Loucy (cell line): ENCODE measurements around the gene BRD3OS.

Experiments
- CTCF ChIP-seq: fragments of 200-600 bp; sonication (generic); conservative IDR thresholded peaks from 2 replicates; pipeline ENCODE4 v1.5.1; 2014; ENCODE audit warnings: mild to moderate bottlenecking, antibody characterized with exemption, low read length
- EZH2phosphoT487 ChIP-seq: fragments of 200-600 bp; IDR thresholded peaks from 2 replicates; pipeline ENCODE4 v1.6.1; 2018; ENCODE audit warnings: antibody characterized with exemption, mild to moderate bottlenecking, moderate library complexity, borderline replicate concordance

- no peak for TF ChIP-seq CTCF
- TF ChIP-seq EZH2phosphoT487, result no peak
Observed at GRCh38 chr9:133993635-133994253, 31.5 kb upstream of the BRD3OS start.
